ENCODE data around the gene KDELR3. TPM values are rescaled to one million over a fixed set of nuclear protein-coding genes. Genes with fewer than 3 reads are reported as not detected.
A peak's percentile ranks its signal among the peaks of the same experiment; 100 is the strongest.

Gene KDELR3
- total RNA-seq (2022): 6.4 and 11.5 TPM in 2 replicates
- Bru-seq, nascent RNA: percentile 38 among the genes with signal in this experiment
- percentile 56 among the genes with signal in this experiment for BruChase-seq, experiment 1, labeled RNA remaining after a 6-hour chase
- percentile 41 among the genes with signal in this experiment for BruChase-seq, experiment 2, labeled RNA remaining after a 2-hour chase
- long read RNA-seq, transcript KDELR3-201 (5 exons, 1,728 nt): major isoform, 19 of 22 reads
- long read RNA-seq, partial matches to known transcripts: 0 of 22 reads
- long read RNA-seq, other reads (novel, unspliced or antisense): 3 of 22 reads

GRCh38 chr22:38467904-38468442, at the start of gene KDELR3:
TSS of gene KDELR3 (plus strand) at chr22:38468096. CDS start at chr22:38468234, 138 bp downstream.
- Mint-ChIP-seq H3K27me3 (ENCODE audit: insufficient read depth, unreplicated experiment) (no peaks in the 10 kb centered on the region), H3K27ac (ENCODE audit: low read depth, unreplicated experiment) (peak within 1 kb of the TSS; percentile 31)

DNA sequence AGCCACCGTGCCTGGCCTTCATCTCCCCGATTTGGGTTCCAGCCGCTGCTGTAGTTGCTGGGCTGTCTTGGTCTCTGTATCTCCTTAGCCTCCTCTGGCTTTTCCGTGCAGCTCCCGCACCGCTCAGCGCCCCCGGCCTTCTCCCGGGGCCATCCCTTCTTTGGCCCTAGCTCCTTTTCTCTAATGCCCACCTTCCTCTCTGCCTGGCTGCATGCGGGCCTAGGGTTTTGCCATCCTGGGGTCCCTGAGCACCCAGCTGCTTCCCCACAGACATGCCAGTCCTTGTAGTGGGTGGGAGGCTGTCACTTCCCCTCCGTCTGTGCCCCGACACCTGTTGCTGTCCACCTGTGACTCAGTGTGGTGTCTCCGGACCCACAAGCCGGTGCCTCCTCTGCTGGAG, 49.3 kb upstream of the KDELR3 start:
- intact Hi-C loops (cut with micrococcal nuclease): loop anchor here (10.0 kb wide), 1 partner anchor 156 kb away; the partner anchor contains the start of gene DMC1
- Mint-ChIP-seq H3K4me1 (ENCODE audit: insufficient read depth, unreplicated experiment) (peaks cover 6% of the 10 kb centered on the region), H3K36me3 (ENCODE audit: insufficient read depth, unreplicated experiment) (no peaks in the 10 kb centered on the region), H3K27ac (ENCODE audit: low read depth, unreplicated experiment) (no peak overlapping the region), H3K27me3 (ENCODE audit: insufficient read depth, unreplicated experiment) (no peaks in the 10 kb centered on the region), H3K9me3 (ENCODE audit: unreplicated experiment) (no peaks in the 10 kb centered on the region), H3K4me3 (ENCODE audit: unreplicated experiment) (no peak overlapping the region)
- TF ChIP-seq, protein P1, sequence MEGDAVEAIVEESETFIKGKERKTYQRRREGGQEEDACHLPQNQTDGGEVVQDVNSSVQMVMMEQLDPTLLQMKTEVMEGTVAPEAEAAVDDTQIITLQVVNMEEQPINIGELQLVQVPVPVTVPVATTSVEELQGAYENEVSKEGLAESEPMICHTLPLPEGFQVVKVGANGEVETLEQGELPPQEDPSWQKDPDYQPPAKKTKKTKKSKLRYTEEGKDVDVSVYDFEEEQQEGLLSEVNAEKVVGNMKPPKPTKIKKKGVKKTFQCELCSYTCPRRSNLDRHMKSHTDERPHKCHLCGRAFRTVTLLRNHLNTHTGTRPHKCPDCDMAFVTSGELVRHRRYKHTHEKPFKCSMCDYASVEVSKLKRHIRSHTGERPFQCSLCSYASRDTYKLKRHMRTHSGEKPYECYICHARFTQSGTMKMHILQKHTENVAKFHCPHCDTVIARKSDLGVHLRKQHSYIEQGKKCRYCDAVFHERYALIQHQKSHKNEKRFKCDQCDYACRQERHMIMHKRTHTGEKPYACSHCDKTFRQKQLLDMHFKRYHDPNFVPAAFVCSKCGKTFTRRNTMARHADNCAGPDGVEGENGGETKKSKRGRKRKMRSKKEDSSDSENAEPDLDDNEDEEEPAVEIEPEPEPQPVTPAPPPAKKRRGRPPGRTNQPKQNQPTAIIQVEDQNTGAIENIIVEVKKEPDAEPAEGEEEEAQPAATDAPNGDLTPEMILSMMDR (IDR thresholded peaks at IDR 0.05; ENCODE audit: unreplicated experiment): no peak
- no peak for DNase-seq (ENCODE audit: unreplicated experiment)
- BruUV-seq (replicated peaks): no TSS peak
- ChIA-PET POLR2A (no interaction called here), CTCF (interaction anchor here (0.6 kb wide), 1 partner anchor 553 kb away, joined by 4 read pairs; no protein-coding TSS in a partner anchor)

More at GRCh38 chr22:38467904-38468442, at the start of gene KDELR3:
- POLR2A ChIA-PET: interaction anchor here (1.2 to 3.0 kb wide), 3 partner anchors 10 to 154 kb away, joined by 3 to 10 read pairs (median 10); no protein-coding TSS in a partner anchor
- intact Hi-C loops (cut with micrococcal nuclease): no loop called here
- H3K4me3 Mint-ChIP-seq (ENCODE audit: unreplicated experiment): peak within 1 kb of the TSS; percentile 70
- peak; percentile 72 for DNase-seq (ENCODE audit: unreplicated experiment)
- no peaks in the 10 kb centered on the region for H3K36me3 Mint-ChIP-seq (ENCODE audit: insufficient read depth, unreplicated experiment)
- H3K9me3 Mint-ChIP-seq (ENCODE audit: unreplicated experiment): no peaks in the 10 kb centered on the region
- BruUV-seq (replicated peaks): no TSS peak
- CTCF ChIA-PET: interaction anchor here (1.0 kb wide), 1 partner anchor 414 kb away, joined by 3 read pairs; no protein-coding TSS in a partner anchor
- TF ChIP-seq, protein P1 (IDR thresholded peaks at IDR 0.05; ENCODE audit: unreplicated experiment): no peak
- no peaks in the 10 kb centered on the region for H3K4me1 Mint-ChIP-seq (ENCODE audit: insufficient read depth, unreplicated experiment)

DNA sequence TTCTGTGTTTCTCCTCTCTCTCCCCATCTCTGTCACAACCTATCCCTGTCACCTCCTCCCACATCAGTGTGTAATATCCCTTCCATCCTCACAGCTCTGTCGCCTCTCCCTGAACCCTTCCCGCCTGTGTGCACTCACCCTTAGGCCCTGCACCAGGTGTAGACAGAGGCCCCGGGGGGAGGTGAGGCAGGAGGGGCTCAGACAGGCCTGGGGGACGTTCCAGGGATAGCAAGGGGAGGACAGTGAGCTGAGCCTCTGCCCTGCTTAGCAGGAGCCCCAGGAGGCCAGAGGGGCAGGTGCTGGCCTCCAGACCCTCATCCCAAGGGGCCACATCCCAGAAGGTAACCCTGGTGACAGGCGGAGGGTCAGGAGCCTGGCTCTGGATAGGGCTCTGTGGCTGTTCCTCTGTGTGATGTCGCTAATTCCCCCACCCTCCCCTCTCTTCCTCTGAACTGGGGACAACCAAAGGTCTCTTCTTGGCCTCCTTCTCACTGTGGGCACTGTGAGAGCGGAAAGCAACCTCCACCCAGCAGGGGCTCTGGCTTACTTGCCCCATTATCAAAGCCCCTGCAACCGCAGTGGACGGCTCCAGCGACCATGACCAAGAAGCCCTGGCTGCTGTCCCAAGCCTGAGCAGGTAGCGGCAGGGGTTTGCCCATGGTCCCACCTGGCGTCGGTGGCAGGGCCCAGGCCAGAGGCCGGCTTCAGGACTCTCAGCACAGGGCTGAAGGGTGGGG, 48.6 kb upstream of the KDELR3 start:
- no peak for DNase-seq (ENCODE audit: unreplicated experiment)
- POLR2A ChIA-PET: interaction anchor here (0.7 kb wide), 1 partner anchor 13 kb away, joined by 3 read pairs; no protein-coding TSS in a partner anchor
- intact Hi-C loops (cut with micrococcal nuclease): loop anchor here (10.0 kb wide), 1 partner anchor 156 kb away; the partner anchor contains the start of gene DMC1
- no peaks in the 10 kb centered on the region for H3K9me3 Mint-ChIP-seq (ENCODE audit: unreplicated experiment)
- no peak overlapping the region for H3K27ac Mint-ChIP-seq (ENCODE audit: low read depth, unreplicated experiment)
- TF ChIP-seq, protein P1 (IDR thresholded peaks at IDR 0.05; ENCODE audit: unreplicated experiment): no peak
- peaks cover 6% of the 10 kb centered on the region for H3K4me1 Mint-ChIP-seq (ENCODE audit: insufficient read depth, unreplicated experiment)
- H3K4me3 Mint-ChIP-seq (ENCODE audit: unreplicated experiment): no peak overlapping the region
- CTCF ChIA-PET: no interaction called here
- no peaks in the 10 kb centered on the region for H3K36me3 Mint-ChIP-seq (ENCODE audit: insufficient read depth, unreplicated experiment)
- no TSS peak for BruUV-seq (replicated peaks)
- no peaks in the 10 kb centered on the region for H3K27me3 Mint-ChIP-seq (ENCODE audit: insufficient read depth, unreplicated experiment)

DNA sequence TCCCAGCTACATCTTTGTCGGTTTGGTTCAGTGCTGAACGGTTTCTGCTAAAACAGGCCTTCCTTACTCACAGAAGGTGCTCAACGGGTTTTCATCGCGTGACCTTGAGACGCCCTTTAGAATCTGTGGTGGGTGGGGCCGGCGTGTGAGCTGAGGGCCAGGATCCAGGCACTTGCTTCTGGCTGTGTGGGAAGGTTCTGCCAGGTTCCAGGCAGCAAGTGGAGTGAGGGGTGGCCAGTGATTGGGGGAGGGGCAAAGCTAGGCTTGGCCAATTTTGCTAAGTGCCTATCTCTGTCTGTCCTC, 48.1 kb upstream of the KDELR3 start:
- TF ChIP-seq, protein P1 (IDR thresholded peaks at IDR 0.05; ENCODE audit: unreplicated experiment): no peak
- Mint-ChIP-seq H3K4me3 (ENCODE audit: unreplicated experiment) (no peak overlapping the region), H3K9me3 (ENCODE audit: unreplicated experiment) (no peaks in the 10 kb centered on the region), H3K27ac (ENCODE audit: low read depth, unreplicated experiment) (no peak overlapping the region), H3K27me3 (ENCODE audit: insufficient read depth, unreplicated experiment) (no peaks in the 10 kb centered on the region), H3K36me3 (ENCODE audit: insufficient read depth, unreplicated experiment) (no peaks in the 10 kb centered on the region), H3K4me1 (ENCODE audit: insufficient read depth, unreplicated experiment) (peaks cover 6% of the 10 kb centered on the region)
- CTCF ChIA-PET: no interaction called here
- intact Hi-C loops (cut with micrococcal nuclease): loop anchor here (10.0 kb wide), 1 partner anchor 155 kb away; the partner anchor contains the start of gene DMC1
- no peak for DNase-seq (ENCODE audit: unreplicated experiment)
- POLR2A ChIA-PET: interaction anchor here (0.7 kb wide), 1 partner anchor 13 kb away, joined by 3 read pairs; no protein-coding TSS in a partner anchor
- BruUV-seq (replicated peaks): no TSS peak
